Upper lobe of left lung (tissue), 6 donors: ENCODE measurements around the gene CRLF2. TPM values are rescaled to one million over a fixed set of nuclear protein-coding genes. Genes with fewer than 3 reads are reported as not detected.
"Not testable (repeated sequence)": the region's sequence is repeated elsewhere in the genome, so short reads cannot be mapped to it uniquely, and the experiment has no call there.

Experiments used
- ATAC-seq, 2 donors: fragments of 200-7000 bp; cut with Tn5 transposase; one replicate each; pipeline ENCODE4 v1.9.1; 2022; ENCODE audit warnings: mild to moderate bottlenecking in 2 of 2, moderate library complexity in 2 of 2; ENCODE audit not compliant: low FRiP score in 2 of 2
- DNase-seq, 2 donors: peaks; one replicate each; pipeline ENCODE4 v3.0.0-alpha.2; 2019 to 2020
- H3K27ac ChIP-seq, 4 donors: fragments of 200-600 bp; sonication (generic); one replicate each; pipeline ENCODE4 v1.5.1; 2016 to 2019
- H3K27me3 ChIP-seq, 4 donors: fragments of 200-600 bp; sonication (generic); one replicate each; pipeline ENCODE4 v1.5.1; 2017 to 2019
- H3K36me3 ChIP-seq, 4 donors: fragments of 200-600 bp; sonication (generic); one replicate each; pipeline ENCODE4 v1.5.1; 2016 to 2019
- H3K4me1 ChIP-seq, 4 donors: fragments of 200-600 bp; sonication (generic); one replicate each; pipeline ENCODE4 v1.5.1; 2018 to 2019
- H3K4me3 ChIP-seq, 4 donors: fragments of 200-600 bp; sonication (generic); one replicate each; pipeline ENCODE4 v1.5.1; 2017 to 2019; ENCODE audit warnings: mild to moderate bottlenecking in 2 of 4, moderate library complexity in 1 of 4
- H3K9me3 ChIP-seq, 4 donors: fragments of 200-600 bp; sonication (generic); one replicate each; pipeline ENCODE4 v1.5.1; 2018 to 2019
- EP300 ChIP-seq, 4 donors: sonication (generic); formaldehyde crosslinking; IDR thresholded peaks; one replicate each; pipeline ENCODE4 v1.5.1; 2017; ENCODE audit warnings: antibody characterized with exemption in 4 of 4, control low read depth in 2 of 4
- POLR2A ChIP-seq, 4 donors: fragments of 450-650 bp; IDR thresholded peaks; one replicate each; pipeline ENCODE4 v1.5.1; 2016 to 2017; ENCODE audit warnings: antibody characterized with exemption in 4 of 4, mild to moderate bottlenecking in 2 of 4
- POLR2AphosphoS5 ChIP-seq, 2 donors: sonication (generic); formaldehyde crosslinking; IDR thresholded peaks; one replicate each; pipeline ENCODE4 v1.5.1; 2017; ENCODE audit warnings: antibody characterized with exemption in 2 of 2
- WGBS, 2 donors: methylation state at CpG; one replicate each; pipeline ENCODE4 v1.1.5; 2017 to 2018; 5-methylcytosine and 5-hydroxymethylcytosine counted together
- total RNA-seq, 6 donors: library from RNA; depleted of rRNA in 4 of 6; stranded (reverse); fragments of >200 nt in 4 of 6; gene quantifications; one replicate each; pipeline versions ENCODE4 v1.1.0 to v1.2.1, GENCODE V29; 2016 to 2021
- TF ChIP-seq, protein P1 (sequence below), 6 experiments: fragments of 450-650 bp in 4 of 6; fragments of 200-600 bp in 2 of 6; sonication (generic) in 2 of 6; IDR thresholded peaks; one replicate each; pipeline ENCODE4 v1.5.1; 2016 to 2019; ENCODE audit warnings: antibody characterized with exemption in 6 of 6
- donor health status: DM: no; HTN: no; CAD: no; lungs with moderate emphysema.
- donor health status: DM: no; HTN: yes; CAD: no; lungs with severe emphysema.

The CRLF2 gene
- total RNA-seq, 6 donors from 2014 or later: 0.44 to 1.6 (median 0.76) TPM; not detected in 2

DNA sequence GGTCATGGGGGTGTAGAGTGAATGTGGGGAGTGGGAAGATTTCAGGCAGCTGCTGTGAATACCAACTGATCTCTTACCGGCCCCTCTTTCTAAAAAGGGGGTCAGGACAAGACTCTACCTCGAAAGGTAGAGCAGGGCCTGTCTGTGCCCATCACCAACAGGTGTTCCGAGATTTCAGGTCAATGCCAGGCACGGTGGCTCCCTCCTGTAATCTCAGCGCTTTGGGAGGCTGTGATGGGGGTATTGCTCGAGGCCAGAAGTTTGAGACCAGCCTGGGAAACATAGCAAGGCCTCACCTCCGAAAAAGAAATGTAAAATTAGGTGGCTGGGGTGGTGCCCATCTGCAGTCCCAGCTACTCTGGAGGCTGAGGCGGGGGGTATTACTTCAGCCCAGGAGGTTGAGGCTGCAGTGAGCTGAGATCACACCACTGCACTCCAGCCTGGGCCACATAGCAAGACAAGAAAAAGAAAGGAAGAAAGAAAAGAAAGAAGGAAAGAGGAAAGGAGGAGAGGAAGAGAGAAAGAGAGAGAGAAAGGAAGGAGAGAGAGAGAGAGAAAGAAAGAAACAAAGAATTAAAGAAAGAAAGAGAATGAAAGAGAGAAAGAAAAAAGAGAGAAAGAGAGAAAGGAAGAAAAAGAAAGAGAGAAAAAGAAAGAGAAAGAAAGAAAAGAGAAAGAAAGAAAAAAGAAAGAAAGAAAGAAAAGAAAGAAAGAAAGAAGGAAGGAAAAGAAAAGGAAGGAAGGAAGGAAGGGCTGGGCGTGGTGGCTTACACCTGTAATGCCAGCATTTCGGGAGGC lies 50.1 kb downstream of the CRLF2 start:
- Histone ChIP-seq H3K9me3 (no peaks in the 10 kb centered on the region), H3K27me3 (peaks cover 0 to 2% (median 0%) of the 10 kb centered on the region in 4 donors), H3K36me3 (no peaks in the 10 kb centered on the region), H3K4me3 (no peak overlapping the region), H3K4me1 (peaks cover 0 to 5% (median 0%) of the 10 kb centered on the region in 4 donors), H3K27ac (no peak overlapping the region)
- WGBS, 2 donors: 78 to 81% methylated on average over 10 of the region's 10 CpGs
- no peak for DNase-seq
- TF ChIP-seq, protein P1, sequence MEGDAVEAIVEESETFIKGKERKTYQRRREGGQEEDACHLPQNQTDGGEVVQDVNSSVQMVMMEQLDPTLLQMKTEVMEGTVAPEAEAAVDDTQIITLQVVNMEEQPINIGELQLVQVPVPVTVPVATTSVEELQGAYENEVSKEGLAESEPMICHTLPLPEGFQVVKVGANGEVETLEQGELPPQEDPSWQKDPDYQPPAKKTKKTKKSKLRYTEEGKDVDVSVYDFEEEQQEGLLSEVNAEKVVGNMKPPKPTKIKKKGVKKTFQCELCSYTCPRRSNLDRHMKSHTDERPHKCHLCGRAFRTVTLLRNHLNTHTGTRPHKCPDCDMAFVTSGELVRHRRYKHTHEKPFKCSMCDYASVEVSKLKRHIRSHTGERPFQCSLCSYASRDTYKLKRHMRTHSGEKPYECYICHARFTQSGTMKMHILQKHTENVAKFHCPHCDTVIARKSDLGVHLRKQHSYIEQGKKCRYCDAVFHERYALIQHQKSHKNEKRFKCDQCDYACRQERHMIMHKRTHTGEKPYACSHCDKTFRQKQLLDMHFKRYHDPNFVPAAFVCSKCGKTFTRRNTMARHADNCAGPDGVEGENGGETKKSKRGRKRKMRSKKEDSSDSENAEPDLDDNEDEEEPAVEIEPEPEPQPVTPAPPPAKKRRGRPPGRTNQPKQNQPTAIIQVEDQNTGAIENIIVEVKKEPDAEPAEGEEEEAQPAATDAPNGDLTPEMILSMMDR (IDR thresholded peaks at IDR 0.05): no peak
- TF ChIP-seq POLR2A (IDR thresholded peaks at IDR 0.05) (no peak), EP300 (IDR thresholded peaks at IDR 0.05) (no peak)
- ATAC-seq: no peak

DNA sequence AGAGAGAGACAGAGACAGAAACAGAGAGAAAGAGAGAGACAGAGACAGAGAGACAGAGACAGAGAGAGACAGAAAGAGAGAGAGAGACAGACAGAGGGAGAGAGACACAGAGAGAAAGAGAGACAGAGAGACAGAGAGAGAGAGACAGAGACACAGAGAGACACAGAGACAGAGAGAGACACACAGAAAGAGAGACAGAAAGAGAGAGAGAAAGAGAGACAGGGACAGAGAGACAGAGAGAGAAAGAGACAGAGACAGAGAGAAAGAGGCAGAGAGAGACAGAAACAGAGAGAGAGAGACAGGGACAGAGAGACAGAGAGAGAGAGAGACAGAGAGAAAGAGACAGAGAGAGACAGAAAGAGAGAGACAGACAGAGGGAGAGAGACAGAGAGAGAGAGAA lies 52.9 kb downstream of the CRLF2 start:
- H3K4me3 ChIP-seq: no peak overlapping the region
- ATAC-seq: no peak

DNA sequence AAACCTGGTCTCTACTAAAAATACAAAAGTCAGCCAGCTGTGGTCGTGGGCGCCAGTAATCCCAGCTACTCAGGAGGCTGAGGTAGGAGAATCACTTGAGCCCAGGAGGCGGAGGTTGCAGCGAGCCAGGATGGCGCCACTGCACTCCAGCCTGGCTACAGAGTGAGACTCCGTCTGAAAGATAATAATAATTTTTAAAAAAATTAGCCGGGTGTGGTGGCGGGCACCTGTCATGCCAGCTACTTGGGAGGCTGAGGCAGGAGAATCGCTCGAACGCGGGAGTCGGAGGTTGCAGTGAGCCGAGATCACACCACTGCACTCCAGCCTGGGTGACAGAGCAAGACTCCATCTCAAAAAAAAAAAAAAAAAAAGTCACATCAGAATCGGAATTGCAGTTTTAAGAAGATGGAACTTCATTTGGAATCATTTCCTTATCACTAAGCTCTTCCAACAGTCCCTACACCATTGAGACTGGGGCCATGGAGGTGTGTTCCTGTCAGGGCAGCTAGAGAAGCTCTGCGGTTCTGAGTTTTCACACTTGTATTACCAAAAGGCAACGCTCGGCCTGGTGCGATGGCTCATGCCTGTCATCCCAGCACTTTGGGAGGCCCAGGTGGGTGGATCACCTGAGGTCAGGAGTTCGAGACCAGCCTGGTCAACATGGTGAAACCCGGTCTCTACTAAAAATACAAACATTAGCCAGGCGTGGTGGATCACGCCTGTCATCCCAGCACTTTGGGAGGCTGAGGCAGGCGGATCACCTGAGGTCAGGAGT lies 55.6 kb downstream of the CRLF2 start:
- not testable (repeated sequence) for H3K36me3 ChIP-seq, H3K27me3 ChIP-seq, H3K27ac ChIP-seq, DNase-seq, H3K4me3 ChIP-seq, ATAC-seq, H3K4me1 ChIP-seq, H3K9me3 ChIP-seq
- 82 to 89% methylated on average over 24 of the region's 24 CpGs for WGBS, 2 donors

More for the DNA sequence above, 52.9 kb downstream of the CRLF2 start:
- TF ChIP-seq POLR2AphosphoS5 (IDR thresholded peaks at IDR 0.05): no peak
- no peak for TF ChIP-seq EP300 (IDR thresholded peaks at IDR 0.05)
- TF ChIP-seq, protein P1 (IDR thresholded peaks at IDR 0.05): no peak
- no peak for TF ChIP-seq POLR2A (IDR thresholded peaks at IDR 0.05)
- no peaks in the 10 kb centered on the region for H3K9me3 ChIP-seq
- no peak for DNase-seq
- H3K4me1 ChIP-seq: no peaks in the 10 kb centered on the region
- H3K27me3 ChIP-seq: peaks cover 0 to 2% (median 0%) of the 10 kb centered on the region in 4 donors
- no peaks in the 10 kb centered on the region for H3K36me3 ChIP-seq
- H3K27ac ChIP-seq: no peak overlapping the region

DNA sequence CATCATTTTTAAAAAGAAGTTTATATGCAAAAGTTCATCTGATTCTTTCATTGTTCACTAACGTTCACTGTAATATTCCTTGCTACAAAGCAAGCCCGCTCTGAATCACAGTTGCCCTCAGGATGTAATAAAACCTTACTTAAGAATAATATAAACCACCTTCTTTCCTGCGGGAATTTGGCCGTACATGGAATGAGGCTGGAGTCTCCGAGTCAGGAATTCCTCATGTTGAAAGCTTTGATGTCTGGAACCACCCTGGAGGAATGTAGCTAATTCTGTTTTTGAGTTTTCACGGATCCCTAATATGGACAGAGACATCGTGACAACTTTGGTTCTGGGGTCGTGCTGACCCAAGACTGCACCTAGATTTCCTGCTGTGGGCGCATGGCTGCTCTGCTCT lies 58.5 kb downstream of the CRLF2 start:
- ATAC-seq (no peak), DNase-seq (no peak)
- Histone ChIP-seq H3K27me3 (no peaks in the 10 kb centered on the region), H3K4me1 (no peaks in the 10 kb centered on the region), H3K9me3 (no peaks in the 10 kb centered on the region), H3K27ac (no peak overlapping the region), H3K36me3 (no peaks in the 10 kb centered on the region), H3K4me3 (no peak overlapping the region)
- TF ChIP-seq, protein P1 (IDR thresholded peaks at IDR 0.05): no peak
- TF ChIP-seq POLR2A (IDR thresholded peaks at IDR 0.05) (no peak), EP300 (IDR thresholded peaks at IDR 0.05) (no peak), POLR2AphosphoS5 (IDR thresholded peaks at IDR 0.05) (no peak)
- 37 to 38% methylated on average over 9 of the region's 9 CpGs for WGBS, 2 donors

DNA sequence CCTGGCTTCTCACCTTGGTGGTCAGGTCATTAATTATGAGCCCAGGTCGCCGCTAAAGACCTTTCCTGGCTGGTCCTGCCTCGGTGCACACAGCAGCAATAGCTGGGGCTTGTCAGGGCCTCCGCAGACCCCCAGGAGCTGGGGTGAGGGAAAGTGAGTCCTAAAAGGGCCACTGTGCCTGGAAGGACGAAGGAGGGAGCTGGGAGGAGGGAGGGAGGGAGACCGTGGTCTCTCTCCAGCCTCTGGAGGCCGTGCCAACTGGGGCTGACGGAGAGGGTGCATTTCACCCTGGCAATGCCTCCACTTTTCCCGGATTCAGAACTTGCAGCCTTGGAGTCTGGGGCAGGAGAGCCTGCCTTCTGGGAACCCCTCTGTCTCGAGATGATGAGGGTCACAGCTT lies 60.4 kb downstream of the CRLF2 start:
- ATAC-seq: peak in 1 of 2 donors; percentile 21
- no peak for DNase-seq
- no peaks in the 10 kb centered on the region for H3K27me3 ChIP-seq
- no peaks in the 10 kb centered on the region for H3K4me1 ChIP-seq
- H3K36me3 ChIP-seq: no peaks in the 10 kb centered on the region
- H3K27ac ChIP-seq: no peak overlapping the region
- TF ChIP-seq EP300 (IDR thresholded peaks at IDR 0.05): no peak
- no peak overlapping the region for H3K4me3 ChIP-seq
- 47 to 49% methylated on average over 9 to 10 of the region's 10 CpGs for WGBS, 2 donors
- no peaks in the 10 kb centered on the region for H3K9me3 ChIP-seq
